ENCODE data around the gene ELMO2.

ELMO2 gene

GRCh38 chr20:46357030-46357514 lies 49.3 kb downstream of the ELMO2 start:
- no peak for TF ChIP-seq NFIC (IDR thresholded peaks at IDR 0.05)
- TF ChIP-seq CEBPB (IDR thresholded peaks at IDR 0.05): no peak
- no peak for TF ChIP-seq ZBTB7A (IDR thresholded peaks at IDR 0.05; ENCODE audit: low read depth)
- TF ChIP-seq REST (IDR thresholded peaks at IDR 0.05; ENCODE audit: low read depth): no peak
- no peak for TF ChIP-seq EGR1 (IDR thresholded peaks at IDR 0.05)
- TF ChIP-seq TEAD4 (IDR thresholded peaks at IDR 0.05): no peak
- no peak for TF ChIP-seq CREB1 (IDR thresholded peaks at IDR 0.05; ENCODE audit: low read depth)
- TF ChIP-seq TCF12 (IDR thresholded peaks at IDR 0.05; ENCODE audit: low read depth): no peak
- TF ChIP-seq RAD21 (IDR thresholded peaks at IDR 0.05; ENCODE audit: low read depth): no peak
- no peak for TF ChIP-seq FOXM1 (IDR thresholded peaks at IDR 0.05; ENCODE audit: borderline replicate concordance, low read depth)
- TF ChIP-seq TAF1 (IDR thresholded peaks at IDR 0.05; ENCODE audit: low read depth): no peak
- no peak for TF ChIP-seq EP300 (IDR thresholded peaks at IDR 0.05; ENCODE audit: borderline replicate concordance)
- TF ChIP-seq YY1 (IDR thresholded peaks at IDR 0.05; ENCODE audit: low read depth): no peak
- TF ChIP-seq USF1 (IDR thresholded peaks at IDR 0.05): no peak
- no peak for TF ChIP-seq MAX (IDR thresholded peaks at IDR 0.05)

GRCh38 chr20:46356195-46357029 lies 50.0 kb downstream of the ELMO2 start:
- TF ChIP-seq YY1 (IDR thresholded peaks at IDR 0.05; ENCODE audit: low read depth): no peak
- TF ChIP-seq CREB1 (IDR thresholded peaks at IDR 0.05; ENCODE audit: low read depth): no peak
- no peak for TF ChIP-seq TCF12 (IDR thresholded peaks at IDR 0.05; ENCODE audit: low read depth)
- TF ChIP-seq TAF1 (IDR thresholded peaks at IDR 0.05; ENCODE audit: low read depth): no peak
- no peak for TF ChIP-seq USF1 (IDR thresholded peaks at IDR 0.05)
- no peak for TF ChIP-seq FOXM1 (IDR thresholded peaks at IDR 0.05; ENCODE audit: borderline replicate concordance, low read depth)
- TF ChIP-seq RAD21 (IDR thresholded peaks at IDR 0.05; ENCODE audit: low read depth): no peak
- TF ChIP-seq EGR1 (IDR thresholded peaks at IDR 0.05): no peak
- TF ChIP-seq REST (IDR thresholded peaks at IDR 0.05; ENCODE audit: low read depth): no peak
- no peak for TF ChIP-seq CEBPB (IDR thresholded peaks at IDR 0.05)
- no peak for TF ChIP-seq TEAD4 (IDR thresholded peaks at IDR 0.05)

GRCh38 chr20:46355778-46356177 lies 50.6 kb downstream of the ELMO2 start:
- TF ChIP-seq TEAD4 (IDR thresholded peaks at IDR 0.05) (no peak), CREB1 (IDR thresholded peaks at IDR 0.05; ENCODE audit: low read depth) (no peak), EP300 (IDR thresholded peaks at IDR 0.05; ENCODE audit: borderline replicate concordance) (no peak), MAX (IDR thresholded peaks at IDR 0.05) (no peak)

- TF ChIP-seq EGR1 (IDR thresholded peaks at IDR 0.05) (no peak), FOXM1 (IDR thresholded peaks at IDR 0.05; ENCODE audit: borderline replicate concordance, low read depth) (no peak), EP300 (IDR thresholded peaks at IDR 0.05; ENCODE audit: borderline replicate concordance) (no peak), REST (IDR thresholded peaks at IDR 0.05; ENCODE audit: low read depth) (no peak), TAF1 (IDR thresholded peaks at IDR 0.05; ENCODE audit: low read depth) (no peak), RAD21 (IDR thresholded peaks at IDR 0.05; ENCODE audit: low read depth) (no peak), YY1 (IDR thresholded peaks at IDR 0.05; ENCODE audit: low read depth) (no peak), CEBPB (IDR thresholded peaks at IDR 0.05) (no peak), NFIC (IDR thresholded peaks at IDR 0.05) (no peak), TEAD4 (IDR thresholded peaks at IDR 0.05) (no peak), TCF12 (IDR thresholded peaks at IDR 0.05; ENCODE audit: low read depth) (no peak), USF1 (IDR thresholded peaks at IDR 0.05) (no peak), MAX (IDR thresholded peaks at IDR 0.05) (no peak)
Measured at GRCh38 chr20:46354920-46355654, 51.3 kb downstream of the ELMO2 start.

Measured in Ishikawa (cell line).